Measurements from ENCODE around the gene NRG3. TPM values are rescaled to one million over a fixed set of nuclear protein-coding genes. Genes with fewer than 3 reads are reported as not detected.

Gene NRG3
- total and polyA plus RNA-seq, 2 of the 8 experiments (the other 6 are each of a cell fraction or from before 2014, with no cell fraction given) = 4.2 to 5.0 TPM

DNA sequence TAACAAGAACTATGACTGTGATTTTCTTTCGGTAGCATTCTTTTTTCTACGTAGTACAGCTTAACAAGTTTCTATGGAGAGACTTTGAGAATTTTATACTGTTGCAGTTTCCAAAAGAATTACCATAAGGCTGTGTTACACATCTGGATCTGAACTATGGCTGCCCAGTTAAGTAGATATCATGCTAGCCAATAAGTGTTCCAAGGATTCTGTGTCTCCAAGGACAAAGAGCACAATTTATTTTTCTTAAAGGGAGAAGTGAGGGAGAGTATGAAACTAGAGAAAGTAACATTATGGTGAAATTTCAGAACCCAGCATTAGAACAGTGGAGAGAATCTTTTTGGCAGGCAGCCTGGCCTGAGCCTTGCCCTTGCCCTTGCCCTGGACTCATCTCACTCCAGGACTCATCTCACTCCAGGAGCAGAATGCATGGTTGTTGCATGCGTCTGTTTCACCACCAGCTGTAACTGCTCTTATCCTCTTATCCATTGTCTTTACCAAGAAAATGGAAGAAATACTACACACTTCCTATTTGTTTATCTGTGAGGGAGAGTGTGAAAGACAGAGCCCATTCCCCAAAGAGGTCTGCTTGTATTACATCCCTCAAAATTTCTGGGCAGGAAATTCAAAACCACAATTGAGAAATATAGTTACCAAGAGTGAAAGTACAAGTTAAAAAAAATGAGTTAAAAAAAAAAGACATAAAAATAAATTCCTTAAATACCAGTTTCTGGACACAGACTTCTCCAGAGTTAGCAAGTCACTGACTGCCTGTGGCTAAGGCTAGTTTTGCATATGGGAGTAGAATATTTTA lies 1067.5 kb downstream of the NRG3 start:
- Histone ChIP-seq H4K20me1 (replicated peaks in 1 of 2; ENCODE audit: control insufficient read depth in 1 of 2, insufficient read depth in 2 of 2, low read length in 2 of 2) (no peaks in the 10 kb centered on the region), H3K27me3 (replicated peaks in 1 of 4; ENCODE audit: control insufficient read depth in 3 of 4, extremely low read depth in 1 of 4, insufficient read depth in 3 of 4, low read length in 3 of 4) (no peaks in the 10 kb centered on the region), H2BK20ac (ENCODE audit: low read length) (no peak overlapping the region; the same call in 1 of the 2 replicates), H3K9ac (replicated peaks in 1 of 4; ENCODE audit: extremely low read depth in 1 of 4, low read depth in 3 of 4, low read length in 3 of 4) (no peak overlapping the region), H2AFZ (ENCODE audit: low read length) (no peak overlapping the region), H2BK5ac (ENCODE audit: low read depth, low read length) (no peak overlapping the region), H4K8ac (ENCODE audit: extremely low read depth, insufficient read depth, low read length) (no peak overlapping the region), H3K14ac (ENCODE audit: insufficient read length) (no peak overlapping the region), H4K5ac (ENCODE audit: insufficient read length, low read depth, low read length) (no peak overlapping the region), H3K36me3 (ENCODE audit: control insufficient read depth in 2 of 4, insufficient read depth in 4 of 4, low read length in 3 of 4) (no peaks in the 10 kb centered on the region; a peak in 1 of 8 replicates), H3K79me2 (ENCODE audit: control insufficient read depth in 1 of 2, insufficient read depth in 2 of 2, low read length in 2 of 2) (no peaks in the 10 kb centered on the region), H3K18ac (ENCODE audit: extremely low read depth, low read length) (no peak overlapping the region), H3K4ac (replicated peaks; ENCODE audit: insufficient read length, low read depth, low read length) (no peak overlapping the region), H3K56ac (replicated peaks; ENCODE audit: insufficient read length, low read depth, low read length) (no peak overlapping the region), H3K23me2 (ENCODE audit: low read depth, low read length) (no peaks in the 10 kb centered on the region; the same call in 1 of the 2 replicates), H3K4me2 (ENCODE audit: insufficient read depth in 1 of 2, low read depth in 2 of 2, low read length in 2 of 2) (no peak overlapping the region), H3K23ac (ENCODE audit: insufficient read length) (no peak overlapping the region), H2AK5ac (ENCODE audit: low read depth, low read length) (no peak overlapping the region), H2BK120ac (replicated peaks; ENCODE audit: low read depth, low read length) (no peak overlapping the region), H3K27ac (ENCODE audit: low read depth, low read length) (no peak overlapping the region), H2BK15ac (ENCODE audit: low read length) (no peak overlapping the region), H3K4me3 (ENCODE audit: extremely low read depth in 1 of 4, insufficient read depth in 2 of 4, low read depth in 3 of 4, low read length in 4 of 4) (no peak overlapping the region), H2BK12ac (ENCODE audit: low read depth, low read length) (no peak overlapping the region; the same call in 1 of the 2 replicates), H3K9me3 (ENCODE audit: insufficient read depth in 2 of 2, low read depth in 1 of 2, low read length in 1 of 2) (peaks cover 9 to 11% of the 10 kb centered on the region in 2 experiments; a peak in 1 of 4 replicates), H3K79me1 (ENCODE audit: low read depth, low read length) (no peaks in the 10 kb centered on the region), H4K91ac (replicated peaks; ENCODE audit: insufficient read length, low read length) (no peak overlapping the region), H3K4me1 (replicated peaks in 1 of 4; ENCODE audit: control insufficient read depth in 3 of 4, insufficient read depth in 4 of 4, low read length in 3 of 4) (no peaks in the 10 kb centered on the region)
- DNase-seq (ENCODE audit: low read depth in 1 of 2, low spot score in 2 of 2) (no peak), FAIRE-seq (no peak)
- POLR2A ChIA-PET (ENCODE audit: partially characterized antibody) = no interaction called here
- 91% methylated on average over 3 of the region's 3 CpGs; no CpG with 5 or more reads in 1 of the 2 experiments for WGBS, 2 experiments (ENCODE audit: extremely low coverage in 1 of 2, insufficient coverage in 1 of 2, insufficient read length in 1 of 2, insufficient replicate concordance in 2 of 2, low coverage in 1 of 2, low lambda C conversion rate in 2 of 2, missing lambda C conversion rate in 1 of 2)
- CTCF ChIA-PET (ENCODE audit: partially characterized antibody) = no interaction called here
- TF ChIP-seq PHF8 (conservative IDR thresholded peaks at IDR 0.05; ENCODE audit: low read depth, low read length) = no peak
- TF ChIP-seq MAX (IDR thresholded peaks at IDR 0.05) = no peak
- no peak for TF ChIP-seq ASH2L (IDR thresholded peaks at IDR 0.05; ENCODE audit: low read length)
- no peak for TF ChIP-seq EZH2 (IDR thresholded peaks at IDR 0.05; ENCODE audit: low read depth, low read length, severe bottlenecking)
- no peak for TF ChIP-seq TBP (IDR thresholded peaks at IDR 0.05; ENCODE audit: low read depth, low read length)
- no peak for TF ChIP-seq BRCA1 (IDR thresholded peaks at IDR 0.05; ENCODE audit: low read depth, low read length)
- TF ChIP-seq, protein P1, sequence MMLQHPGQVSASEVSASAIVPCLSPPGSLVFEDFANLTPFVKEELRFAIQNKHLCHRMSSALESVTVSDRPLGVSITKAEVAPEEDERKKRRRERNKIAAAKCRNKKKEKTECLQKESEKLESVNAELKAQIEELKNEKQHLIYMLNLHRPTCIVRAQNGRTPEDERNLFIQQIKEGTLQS (IDR thresholded peaks at IDR 0.05; ENCODE audit: insufficient read depth, low read depth, low read length) = no peak
- no peak for TF ChIP-seq SRF (IDR thresholded peaks at IDR 0.05; ENCODE audit: low read depth, low read length)
- TF ChIP-seq GTF2F1 (IDR thresholded peaks at IDR 0.05; ENCODE audit: borderline replicate concordance, low read depth, low read length) = no peak
- TF ChIP-seq, protein P2, sequence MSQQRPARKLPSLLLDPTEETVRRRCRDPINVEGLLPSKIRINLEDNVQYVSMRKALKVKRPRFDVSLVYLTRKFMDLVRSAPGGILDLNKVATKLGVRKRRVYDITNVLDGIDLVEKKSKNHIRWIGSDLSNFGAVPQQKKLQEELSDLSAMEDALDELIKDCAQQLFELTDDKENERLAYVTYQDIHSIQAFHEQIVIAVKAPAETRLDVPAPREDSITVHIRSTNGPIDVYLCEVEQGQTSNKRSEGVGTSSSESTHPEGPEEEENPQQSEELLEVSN (IDR thresholded peaks at IDR 0.05) = no peak
- no peak for TF ChIP-seq RAD21 (IDR thresholded peaks at IDR 0.05 in 1 of 2, conservative IDR thresholded peaks at IDR 0.05 in 1 of 2; ENCODE audit: low read depth in 2 of 2, low read length in 2 of 2)
